HG03442 (cell line): ENCODE data around the gene AP2S1.
"Not testable (repeated sequence)": the region's sequence is repeated elsewhere in the genome, so short reads cannot be mapped to it uniquely, and the experiment has no call there.

Experiments used
- ATAC-seq: cut with Tn5 transposase; IDR thresholded peaks from one replicate; pipeline ENCODE4 v1.9.1; 2021; ENCODE audit warnings: mild to moderate bottlenecking, moderate library complexity; ENCODE audit not compliant: unreplicated experiment

The AP2S1 gene

GRCh38 chr19:46844067-46844489 is 6.6 kb downstream of the AP2S1 start:
- no peak for ATAC-seq

DNA sequence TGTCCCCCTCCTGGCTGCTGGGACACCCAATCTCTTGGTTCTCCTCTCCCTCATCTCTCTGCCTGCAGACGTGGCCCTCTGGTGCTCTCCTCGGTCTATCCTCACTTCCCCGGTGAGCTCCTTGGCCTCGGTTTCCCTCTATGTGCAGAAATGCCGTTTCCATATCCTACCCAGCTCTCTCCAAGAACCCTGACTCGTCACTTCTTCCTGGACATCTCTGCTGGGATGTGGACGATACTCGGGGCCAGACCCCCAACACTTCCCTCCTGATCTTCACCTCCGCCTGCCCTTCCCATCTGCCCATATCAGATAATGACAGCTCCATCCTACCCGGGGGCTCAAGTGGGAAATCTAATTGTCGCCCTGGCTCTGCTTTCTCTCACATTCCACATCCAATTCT is 7.9 kb downstream of the AP2S1 start:
- no peak for ATAC-seq

DNA sequence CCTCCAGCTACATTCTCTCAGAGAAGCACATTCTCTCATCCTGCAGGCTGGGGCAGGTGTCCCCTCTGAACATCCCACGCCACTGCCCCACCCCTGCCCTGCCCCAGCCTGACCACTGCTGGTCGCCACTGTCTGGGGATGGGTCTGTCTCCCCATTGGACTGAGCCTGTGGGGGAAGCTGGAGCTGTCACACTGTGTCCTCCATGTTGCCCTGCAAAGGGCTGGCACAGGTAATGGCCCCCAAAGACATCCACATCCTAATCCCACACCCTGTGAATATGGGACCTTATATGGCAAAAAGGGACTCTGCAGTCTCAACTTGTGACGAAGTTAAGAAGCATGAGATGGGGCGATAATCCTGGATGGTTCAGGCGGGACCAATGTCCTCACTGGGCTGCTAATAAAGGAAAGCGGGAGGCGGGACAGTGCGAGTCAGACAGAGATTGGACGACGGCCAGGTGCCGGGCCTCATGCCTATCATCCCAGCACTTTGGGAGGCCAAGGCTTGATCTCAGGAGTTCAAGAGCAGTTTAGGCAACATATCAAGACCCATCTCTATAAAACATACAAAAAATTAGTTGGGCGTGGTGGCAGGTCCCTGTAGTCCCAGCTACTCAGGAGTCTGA is 9.1 kb downstream of the AP2S1 start:
- ATAC-seq = no peak

GRCh38 chr19:46840498-46840942 is 10.1 kb downstream of the AP2S1 start:
- ATAC-seq = no peak

DNA sequence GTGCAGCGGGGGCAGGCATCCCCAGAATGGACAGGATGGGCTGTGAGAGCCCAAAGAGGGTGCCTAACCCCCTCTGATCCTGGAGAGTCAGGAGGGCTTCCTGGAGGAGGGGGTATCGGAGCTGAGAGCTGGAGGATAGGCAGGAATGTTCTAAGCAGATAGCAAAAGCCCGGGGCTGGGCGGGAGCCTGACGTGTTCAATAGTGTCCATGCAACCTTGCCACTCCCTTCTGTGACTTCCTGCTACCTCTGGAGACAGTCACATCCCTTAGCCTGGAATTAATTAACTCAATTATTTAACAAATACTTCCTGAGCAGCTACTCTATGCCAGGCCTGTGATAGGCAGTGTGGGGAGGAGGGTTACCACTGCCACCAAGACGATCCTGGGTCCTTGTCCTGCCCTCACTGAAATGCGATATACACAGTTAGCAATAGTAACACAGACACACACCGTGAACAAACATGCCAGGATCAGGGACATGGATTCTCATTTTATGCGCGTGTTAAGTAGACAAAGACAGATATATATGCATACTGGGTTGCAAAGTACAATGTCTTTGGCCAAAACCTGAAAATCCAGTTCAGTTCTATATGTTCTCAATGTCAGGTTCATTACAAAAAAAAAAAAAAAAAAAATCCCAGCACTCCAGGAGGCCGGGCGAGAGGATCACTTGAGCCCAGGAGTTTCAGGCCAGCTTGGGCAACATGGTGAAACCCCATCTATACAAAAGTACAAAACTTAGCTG is 10.7 kb downstream of the AP2S1 start:
- ATAC-seq = no peak

DNA sequence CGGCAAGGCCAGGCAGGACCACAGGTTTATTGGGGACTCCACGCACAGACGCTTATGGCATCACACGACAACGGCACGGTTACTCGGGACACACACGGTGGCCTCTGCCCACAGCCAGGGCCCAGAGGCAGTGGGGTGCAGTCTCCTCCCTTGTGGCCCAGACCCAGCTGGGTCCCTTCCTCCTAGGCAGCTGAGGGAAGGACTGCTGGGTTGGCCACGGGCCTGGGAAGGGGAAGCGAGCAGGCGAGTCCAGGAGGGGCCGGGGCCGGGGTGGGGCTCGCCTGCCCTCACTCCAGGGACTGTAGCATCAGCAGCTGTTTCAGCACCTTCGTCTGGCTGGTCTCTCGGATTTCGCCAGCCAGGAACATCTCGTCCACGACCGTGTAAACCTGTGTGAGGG is 12.5 kb downstream of the AP2S1 start:
- no peak for ATAC-seq

GRCh38 chr19:46834984-46835383 is 15.7 kb downstream of the AP2S1 start:
- ATAC-seq = no peak

DNA sequence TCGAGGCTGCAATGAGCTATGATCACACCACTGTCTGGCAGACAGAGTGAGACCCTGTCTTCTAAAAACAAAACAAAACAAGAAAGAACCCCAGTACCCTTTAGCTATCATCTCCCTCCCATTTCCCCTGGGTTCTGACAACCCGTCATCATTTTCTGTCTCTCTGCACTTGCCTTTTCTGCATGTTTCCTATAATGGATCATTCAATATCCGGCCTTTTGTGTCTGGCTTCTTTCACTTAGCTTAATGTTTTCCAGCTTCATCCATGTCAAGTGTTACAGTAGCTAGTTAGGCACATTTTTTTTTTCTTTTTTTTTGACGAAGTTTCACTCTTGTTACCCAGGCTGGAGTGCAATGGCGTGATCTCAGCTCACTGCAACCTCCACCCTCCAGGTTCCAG is 16.5 kb downstream of the AP2S1 start:
- ATAC-seq = no peak

GRCh38 chr19:46830864-46831263 is 19.8 kb downstream of the AP2S1 start:
- no peak for ATAC-seq

DNA sequence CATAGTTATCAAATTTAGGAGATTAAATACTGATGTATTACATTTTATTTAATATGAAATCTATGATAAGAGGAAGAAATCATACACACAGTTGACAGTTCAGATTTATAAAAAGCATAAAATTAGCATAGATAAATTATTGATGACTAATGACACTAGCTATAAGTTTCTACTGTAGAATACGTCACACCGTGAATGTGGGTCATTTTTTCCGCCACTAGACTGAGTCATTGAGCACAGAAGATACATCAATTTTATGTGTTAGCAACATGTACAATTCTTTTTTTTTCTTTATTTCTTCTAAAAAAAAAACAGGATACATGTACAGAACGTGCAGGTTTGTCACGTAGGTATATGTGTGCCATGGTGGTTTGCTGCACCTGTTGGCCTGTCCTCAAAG is 22.2 kb downstream of the AP2S1 start:
- ATAC-seq = no peak

- no peak for ATAC-seq
These were observed 25.0 kb downstream of the AP2S1 start for GRCh38 chr19:46825731-46826055.

GRCh38 chr19:46824890-46825730 is 25.5 kb downstream of the AP2S1 start:
- no peak for ATAC-seq

DNA sequence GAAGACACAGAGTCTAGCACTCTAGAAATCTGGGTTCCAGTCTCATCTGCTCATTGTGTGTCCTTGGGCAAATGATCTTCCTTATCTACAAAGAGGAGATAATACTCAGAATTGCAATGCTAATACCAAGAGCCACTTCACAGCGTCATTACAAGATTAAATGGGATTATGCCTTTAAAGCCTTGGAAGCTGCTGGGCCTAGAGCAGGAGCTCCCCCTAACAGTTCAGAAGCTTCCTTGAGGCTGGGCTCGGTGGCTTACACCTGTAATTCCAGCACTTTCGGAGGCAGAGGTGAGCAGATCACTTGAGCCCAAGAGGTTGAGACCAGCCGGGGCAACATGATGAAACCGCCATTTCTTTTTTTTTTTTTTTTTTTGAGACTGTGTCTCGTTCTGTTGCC is 27.6 kb downstream of the AP2S1 start:
- no peak for ATAC-seq

GRCh38 chr19:46822410-46822787 is 28.2 kb downstream of the AP2S1 start:
- not testable (repeated sequence) for ATAC-seq

DNA sequence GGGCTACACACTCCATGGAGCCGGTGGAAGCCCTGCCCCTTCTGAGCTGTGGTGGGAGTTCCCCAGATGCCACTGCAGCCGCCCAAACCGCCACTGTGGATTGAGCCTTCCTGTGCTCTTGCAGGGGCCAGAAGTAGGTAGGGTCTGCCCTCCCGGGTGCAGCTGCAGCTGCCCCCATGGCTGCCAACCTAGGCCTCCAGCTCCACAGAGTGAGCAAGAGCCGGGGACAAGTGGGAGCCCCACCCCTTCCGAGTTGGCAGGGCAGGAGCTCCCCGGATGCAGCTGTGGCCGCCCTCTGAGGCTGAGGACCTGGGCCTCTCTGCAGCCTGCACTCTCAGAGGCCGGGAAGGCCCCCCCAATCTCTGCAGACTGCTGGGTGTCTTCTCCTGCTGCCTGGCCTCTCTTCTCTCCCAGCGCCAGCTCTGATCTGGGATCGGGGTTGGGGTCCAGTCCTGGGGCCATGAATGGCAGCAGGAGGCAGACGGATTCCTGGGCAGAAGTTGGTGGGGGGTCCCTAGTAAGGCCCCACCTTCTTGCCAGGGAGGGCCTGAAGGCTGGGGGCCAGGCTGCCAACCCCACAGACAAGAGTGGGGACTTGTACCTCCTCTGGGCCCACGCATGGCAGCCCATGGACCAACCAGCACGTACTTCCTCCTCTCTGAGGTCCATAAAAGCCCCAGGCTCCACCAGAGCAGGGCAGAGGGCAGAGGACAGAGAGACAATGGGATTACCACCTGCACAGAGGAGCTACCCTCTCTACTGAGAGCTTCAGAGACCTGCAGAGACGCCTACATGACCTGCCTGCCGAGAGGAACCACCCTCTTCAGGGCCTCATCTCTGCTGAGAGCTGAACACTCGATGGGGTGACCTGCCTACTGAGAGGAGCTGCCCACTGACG is 28.9 kb downstream of the AP2S1 start:
- peak; percentile 38 for ATAC-seq

DNA sequence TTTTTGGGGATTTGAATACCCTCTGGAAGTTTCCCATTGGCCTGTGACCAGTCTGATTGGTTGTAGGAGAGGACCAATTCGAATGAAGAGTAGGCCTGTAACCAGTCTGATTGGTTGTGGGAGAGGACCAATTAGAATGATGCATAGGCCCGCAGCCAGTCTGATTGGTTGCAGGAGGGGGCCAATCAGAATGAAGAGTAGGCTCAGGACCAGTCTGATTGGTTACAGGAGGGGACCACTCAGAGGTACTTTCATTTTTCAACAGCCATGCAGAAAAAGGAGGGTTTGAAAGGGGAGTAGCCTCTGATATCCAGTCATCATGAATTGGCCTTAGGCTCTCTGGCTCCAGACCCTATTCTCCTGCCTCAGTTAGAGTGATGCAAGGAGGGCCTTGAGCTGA is 31.8 kb downstream of the AP2S1 start:
- no peak for ATAC-seq

GRCh38 chr19:46815833-46816627 is 34.6 kb downstream of the AP2S1 start:
- ATAC-seq = no peak

- ATAC-seq = no peak
These were observed 36.7 kb downstream of the AP2S1 start for GRCh38 chr19:46813839-46814358.

- no peak for ATAC-seq
These were observed 37.4 kb downstream of the AP2S1 start for GRCh38 chr19:46812977-46813838.
